OCI-LY7 (cell line): Measurements from ENCODE around the gene COPS2.

Experiments
- CTCF ChIP-seq: fragments of 200-600 bp; sonication (generic); conservative IDR thresholded peaks from 2 replicates; pipeline ENCODE4 v1.5.1; 2014; ENCODE audit warnings: mild to moderate bottlenecking, antibody characterized with exemption, low read length, moderate library complexity, mixed read lengths
- EZH2phosphoT487 ChIP-seq: fragments of 200-600 bp; sonication (generic); IDR thresholded peaks from 2 replicates; pipeline ENCODE4 v1.6.1; 2018; ENCODE audit warnings: low read depth, borderline replicate concordance, mild to moderate bottlenecking, mixed run types, antibody characterized with exemption, low read length, moderate library complexity, mixed read lengths

GRCh38 chr15:49135911-49136310 is 19.5 kb downstream of the COPS2 start:
- TF ChIP-seq CTCF = no peak
- TF ChIP-seq EZH2phosphoT487 = no peak
